ENCODE results near the gene CTSW.

- no peak for TF ChIP-seq CTCF (conservative IDR thresholded peaks at IDR 0.05; ENCODE audit: low read length)
- no peak for TF ChIP-seq EZH2phosphoT487 (IDR thresholded peaks at IDR 0.05; ENCODE audit: borderline replicate concordance, low read depth, low read length)
Observed at GRCh38 chr11:65847746-65848145, 31.9 kb upstream of the CTSW start.
